IMR-90 (cell line): Measurements from ENCODE around the gene SP2. TPM values are rescaled to one million over a fixed set of nuclear protein-coding genes. Genes with fewer than 3 reads are reported as not detected.

Source experiments
- ATAC-seq: fragments of 200-7000 bp; cut with Tn5 transposase; 2 replicates; pipeline ENCODE4 v1.9.1; 2020; ENCODE audit warnings: low read depth, mild to moderate bottlenecking, moderate library complexity
- BruUV-seq: library from RNA; stranded (reverse); fragments of 400-500 nt; replicated peaks from 2 replicates; lab custom pipeline; 2021; lab: Mats Ljungman, UMichigan
- CTCF ChIA-PET: fragments of 300-600 bp; formaldehyde crosslinking; extraction: SDS; loops from one replicate; lab custom pipeline; 2021; ENCODE audit warnings: antibody characterized with exemption; lab: Yijun Ruan, JAX
- POLR2A ChIA-PET: fragments of 300-600 bp; sonication (Branson Sonifier 250); formaldehyde crosslinking; loops from one replicate; lab custom pipeline; 2022; ENCODE audit warnings: antibody characterized with exemption; ENCODE audit not compliant: unreplicated experiment; lab: Charles Lee
- DNase-seq: peaks from one replicate; pipeline ENCODE4 v3.0.0; 2013
- H2AFZ ChIP-seq: replicated peaks from 2 replicates; pipeline ENCODE3; 2013; ENCODE audit warnings: low read length, mild to moderate bottlenecking; ENCODE audit not compliant: poor library complexity
- H2AK5ac ChIP-seq: 2 replicates; pipeline ENCODE4 v1.6.1; 2013; ENCODE audit warnings: low read depth, low read length, inconsistent platforms
- H2AK9ac ChIP-seq: replicated peaks from 2 replicates; pipeline ENCODE3; 2013; ENCODE audit warnings: mild to moderate bottlenecking, low read depth, low read length, moderate library complexity; ENCODE audit not compliant: poor library complexity
- H2BK120ac ChIP-seq: 2 replicates; pipeline ENCODE4 v1.6.1; 2013; ENCODE audit warnings: low read depth, low read length, inconsistent platforms
- H2BK15ac ChIP-seq: 3 replicates; pipeline ENCODE4 v1.6.1; 2013; ENCODE audit warnings: low read depth, low read length, inconsistent platforms
- H2BK20ac ChIP-seq: 2 replicates; pipeline ENCODE4 v1.6.1; 2013; ENCODE audit warnings: low read depth, mild to moderate bottlenecking, inconsistent platforms, low read length, moderate library complexity
- H2BK5ac ChIP-seq: 2 replicates; pipeline ENCODE4 v1.6.1; 2013; ENCODE audit warnings: mild to moderate bottlenecking, low read depth, low read length, inconsistent platforms; ENCODE audit not compliant: poor library complexity, severe bottlenecking
- H3K14ac ChIP-seq: replicated peaks from 2 replicates; pipeline ENCODE4 v1.6.1; 2013; ENCODE audit warnings: low read depth, low read length, inconsistent platforms
- H3K18ac ChIP-seq: 2 replicates; pipeline ENCODE4 v1.6.1; 2013; ENCODE audit warnings: low read depth, low read length, control low read depth
- H3K23ac ChIP-seq: 2 replicates; pipeline ENCODE4 v1.6.1; 2013; ENCODE audit warnings: low read depth, low read length, inconsistent platforms
- H3K27ac ChIP-seq: 2 replicates; pipeline ENCODE4 v1.5.1; 2013; ENCODE audit warnings: mild to moderate bottlenecking, control low read depth, low read length; ENCODE audit not compliant: insufficient read depth
- H3K27me3 ChIP-seq: 2 replicates; pipeline ENCODE4 v1.6.1; 2013; ENCODE audit warnings: low read length; ENCODE audit not compliant: control insufficient read depth, insufficient read depth
- H3K36me3 ChIP-seq: 2 replicates; pipeline ENCODE4 v1.6.1; 2013; ENCODE audit warnings: low read length, mixed read lengths; ENCODE audit not compliant: control insufficient read depth, insufficient read depth
- H3K4ac ChIP-seq: 2 replicates; pipeline ENCODE4 v1.6.1; 2013; ENCODE audit warnings: low read depth, low read length, inconsistent platforms
- H3K4me1 ChIP-seq: 2 replicates; pipeline ENCODE4 v1.6.1; 2013; ENCODE audit warnings: low read length, mixed read lengths; ENCODE audit not compliant: control insufficient read depth, insufficient read depth
- H3K4me2 ChIP-seq: 2 replicates; pipeline ENCODE4 v1.6.1; 2013; ENCODE audit warnings: low read depth, mild to moderate bottlenecking, control low read depth, low read length, moderate library complexity
- H3K4me3 ChIP-seq: 2 replicates; pipeline ENCODE4 v1.5.1; 2013; ENCODE audit warnings: low read depth, mild to moderate bottlenecking, control low read depth, low read length, moderate library complexity; ENCODE audit not compliant: insufficient read depth
- H3K56ac ChIP-seq: 2 replicates; pipeline ENCODE4 v1.6.1; 2013; ENCODE audit warnings: low read length, inconsistent platforms; ENCODE audit not compliant: insufficient read depth; ENCODE audit errors: extremely low read depth
- H3K79me1 ChIP-seq, 2 experiments: 2 replicates each; pipeline ENCODE4 v1.6.1; 2013; ENCODE audit warnings: low read length in 2 of 2, inconsistent platforms in 1 of 2, low read depth in 1 of 2
- H3K9ac ChIP-seq: 2 replicates; pipeline ENCODE4 v1.6.1; 2013; ENCODE audit warnings: low read depth, low read length, control low read depth
- H3K9me1 ChIP-seq: 2 replicates; pipeline ENCODE4 v1.6.1; 2013; ENCODE audit warnings: low read length, inconsistent platforms; ENCODE audit not compliant: insufficient read depth
- H3K9me3 ChIP-seq: 2 replicates; pipeline ENCODE4 v1.6.1; 2013; ENCODE audit warnings: low read length; ENCODE audit not compliant: control insufficient read depth, insufficient read depth
- H4K20me1 ChIP-seq: 2 replicates; pipeline ENCODE4 v1.6.1; 2013; ENCODE audit warnings: low read length, inconsistent platforms; ENCODE audit not compliant: insufficient read depth
- H4K5ac ChIP-seq: 2 replicates; pipeline ENCODE4 v1.6.1; 2013; ENCODE audit warnings: mild to moderate bottlenecking, low read depth, low read length, control low read depth
- H4K8ac ChIP-seq, 2 experiments: 2 replicates each; pipeline ENCODE4 v1.6.1; 2013; ENCODE audit warnings: low read depth in 2 of 2, low read length in 2 of 2, control low read depth in 1 of 2, inconsistent platforms in 1 of 2
- H4K91ac ChIP-seq: 2 replicates; pipeline ENCODE4 v1.6.1; 2013; ENCODE audit warnings: low read depth, low read length, inconsistent platforms; ENCODE audit not compliant: insufficient read depth
- CEBPB ChIP-seq: IDR thresholded peaks from 2 replicates; pipeline ENCODE4 v1.6.1; 2012; ENCODE audit warnings: low read depth, low read length, improper control_type of control experiment
- FOS ChIP-seq: fragments of 150-350 bp; IDR thresholded peaks from 2 replicates; pipeline ENCODE4 v1.6.1; 2016; ENCODE audit warnings: low read depth, low read length
- MAFK ChIP-seq: IDR thresholded peaks from 2 replicates; pipeline ENCODE4 v1.6.1; 2012; ENCODE audit warnings: low read depth, low read length, improper control_type of control experiment
- MAZ ChIP-seq: IDR thresholded peaks from 2 replicates; pipeline ENCODE4 v1.6.1; 2012; ENCODE audit warnings: low read depth, mild to moderate bottlenecking, low read length, improper control_type of control experiment, moderate library complexity, borderline replicate concordance
- MXI1 ChIP-seq: IDR thresholded peaks from 2 replicates; pipeline ENCODE4 v1.6.1; 2012; ENCODE audit warnings: low read depth, mild to moderate bottlenecking, low read length, moderate library complexity, borderline replicate concordance
- NFE2L2 ChIP-seq: fragments of 150-350 bp; IDR thresholded peaks from 2 replicates; pipeline ENCODE4 v1.6.1; 2016; ENCODE audit warnings: low read depth, mild to moderate bottlenecking, low read length
- POLR2A ChIP-seq: IDR thresholded peaks from 2 replicates; pipeline ENCODE4 v1.6.1; 2012; ENCODE audit warnings: mild to moderate bottlenecking, low read depth, low read length
- RAD21 ChIP-seq: IDR thresholded peaks from 2 replicates; pipeline ENCODE4 v1.6.1; 2012; ENCODE audit warnings: low read length, improper control_type of control experiment
- RCOR1 ChIP-seq: IDR thresholded peaks from 2 replicates; pipeline ENCODE4 v1.6.1; 2012; ENCODE audit warnings: mild to moderate bottlenecking, low read length, improper control_type of control experiment; ENCODE audit not compliant: insufficient replicate concordance
- RFX5 ChIP-seq: IDR thresholded peaks from 2 replicates; pipeline ENCODE4 v1.8.0; 2012; ENCODE audit warnings: low read depth, mild to moderate bottlenecking, low read length, moderate library complexity
- SMC3 ChIP-seq: fragments of 150-350 bp; IDR thresholded peaks from 2 replicates; pipeline ENCODE4 v1.6.1; 2016; ENCODE audit warnings: low read depth, mild to moderate bottlenecking, antibody characterized with exemption, low read length, moderate library complexity
- WGBS, 2 experiments: methylation state at CpG; one replicate each; pipeline versions ENCODE4 v1.1.5 to v1.1.7; 2013; ENCODE audit warnings: missing lambda C conversion rate in 2 of 2; ENCODE audit not compliant: insufficient read length in 1 of 2; ENCODE audit errors: extremely low coverage in 2 of 2; 5-methylcytosine and 5-hydroxymethylcytosine counted together
- dilution Hi-C: fragments of 300-500 bp; cut with HindIII; formaldehyde crosslinking; loops from one replicate; pipeline ENCODE4 v1.14.3; 2018; ENCODE audit warnings: low sequenced_read_pairs; ENCODE audit not compliant: unreplicated experiment
- in situ Hi-C: fragments of 300-500 bp; cut with MboI; formaldehyde crosslinking; loops from 3 replicates; pipeline ENCODE4 v1.14.3; 2019; ENCODE audit warnings: low sequenced_read_pairs, inconsistent platforms, mixed read lengths
- intact Hi-C: fragments of 100-400 bp; cut with micrococcal nuclease; formaldehyde crosslinking; loops from 2 replicates; pipeline ENCODE4 v1.10.0; 2022
- polyA plus RNA-seq, 3 experiments: library from polyadenylated mRNA; depleted of rRNA; stranded (reverse); fragments of >200 nt; gene quantifications; 2 replicates each; pipeline ENCODE4 v1.2.3, GENCODE V29; 2012; ENCODE audit warnings: low replicate concordance in 1 of 3
- total RNA-seq: library from RNA; depleted of rRNA; stranded (reverse); fragments of >200 nt; gene quantifications from 2 replicates; pipeline ENCODE4 v1.2.3, GENCODE V29; 2012
- TF ChIP-seq, protein P1 (sequence below): conservative IDR thresholded peaks from 2 replicates; pipeline ENCODE4 v1.5.1; 2012; ENCODE audit warnings: mild to moderate bottlenecking, low read depth, low read length, improper control_type of control experiment
- TF ChIP-seq, protein P2 (sequence below): fragments of 150-350 bp; IDR thresholded peaks from 2 replicates; pipeline ENCODE4 v1.6.1; 2016; ENCODE audit warnings: low read depth, mild to moderate bottlenecking, low read length, moderate library complexity, borderline replicate concordance
- TF ChIP-seq, protein P3 (sequence below): fragments of 150-350 bp; IDR thresholded peaks from 2 replicates; pipeline ENCODE4 v1.6.1; 2017; ENCODE audit warnings: mild to moderate bottlenecking, antibody characterized with exemption, low read length, low read depth

SP2 gene
- total and polyA plus RNA-seq, 2 of the 4 experiments (the other 2 are of a cell fraction), result 0.72 to 13.8 TPM

DNA sequence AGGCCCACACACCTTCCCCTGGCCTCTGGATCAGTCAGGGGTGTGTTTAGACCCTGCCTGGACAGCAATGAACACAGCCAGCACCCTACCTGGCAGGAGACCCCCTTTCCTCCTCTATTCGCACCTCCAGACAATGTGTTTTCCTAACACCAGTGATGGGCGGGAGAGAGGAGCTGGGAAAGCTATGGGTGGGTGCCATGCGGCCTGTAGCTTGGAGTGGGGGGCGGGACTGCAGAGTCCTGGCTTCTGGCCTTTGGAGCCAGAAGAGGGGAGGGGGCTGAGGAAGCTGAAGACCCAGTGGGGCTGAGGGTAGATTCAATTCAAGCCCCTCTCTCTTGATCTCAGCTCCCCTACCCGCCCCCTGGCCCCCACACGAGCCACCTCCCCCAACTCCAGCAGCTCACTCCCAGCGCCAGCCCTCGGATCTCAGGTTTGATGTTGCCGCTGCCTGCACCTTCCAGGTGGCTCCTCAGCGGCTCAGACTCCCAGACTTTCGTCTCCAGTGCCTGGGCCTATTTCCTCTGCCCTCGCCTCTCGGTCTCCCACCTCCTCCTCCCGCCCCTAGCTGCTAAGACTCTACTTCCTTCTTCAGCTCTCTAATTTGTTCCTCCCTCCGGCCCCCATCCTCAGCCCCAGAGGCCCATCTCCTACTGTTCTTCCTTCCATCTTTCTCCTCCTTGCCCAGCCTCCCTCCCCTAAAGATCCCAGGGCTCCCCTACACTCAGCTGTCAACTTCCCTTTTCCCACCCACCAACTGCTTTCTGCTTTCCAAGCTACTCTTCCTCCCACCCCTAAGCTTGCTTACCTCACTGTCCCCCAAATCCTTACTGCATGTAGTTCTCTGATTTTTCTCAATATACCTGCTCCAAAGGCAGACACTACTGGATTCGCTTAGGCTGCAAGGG is 38.2 kb upstream of the SP2 start:
- no peaks in the 10 kb centered on the region for H3K79me1 ChIP-seq
- no TSS peak for BruUV-seq
- DNase-seq, result no peak
- WGBS, 2 experiments, result 61% methylated on average over 6 of the region's 16 CpGs; no CpG with 5 or more reads in 1 of the 2 experiments
- no peak overlapping the region for H2BK120ac ChIP-seq
- in situ Hi-C loops, result no loop called here
- no peak overlapping the region for H2BK5ac ChIP-seq
- H3K9me1 ChIP-seq, result peaks cover 3% of the 10 kb centered on the region
- no peak overlapping the region for H3K18ac ChIP-seq
- no peak overlapping the region for H3K27ac ChIP-seq
- H2BK20ac ChIP-seq, result no peak overlapping the region
- H3K9ac ChIP-seq, result no peak overlapping the region
- TF ChIP-seq, protein P1, sequence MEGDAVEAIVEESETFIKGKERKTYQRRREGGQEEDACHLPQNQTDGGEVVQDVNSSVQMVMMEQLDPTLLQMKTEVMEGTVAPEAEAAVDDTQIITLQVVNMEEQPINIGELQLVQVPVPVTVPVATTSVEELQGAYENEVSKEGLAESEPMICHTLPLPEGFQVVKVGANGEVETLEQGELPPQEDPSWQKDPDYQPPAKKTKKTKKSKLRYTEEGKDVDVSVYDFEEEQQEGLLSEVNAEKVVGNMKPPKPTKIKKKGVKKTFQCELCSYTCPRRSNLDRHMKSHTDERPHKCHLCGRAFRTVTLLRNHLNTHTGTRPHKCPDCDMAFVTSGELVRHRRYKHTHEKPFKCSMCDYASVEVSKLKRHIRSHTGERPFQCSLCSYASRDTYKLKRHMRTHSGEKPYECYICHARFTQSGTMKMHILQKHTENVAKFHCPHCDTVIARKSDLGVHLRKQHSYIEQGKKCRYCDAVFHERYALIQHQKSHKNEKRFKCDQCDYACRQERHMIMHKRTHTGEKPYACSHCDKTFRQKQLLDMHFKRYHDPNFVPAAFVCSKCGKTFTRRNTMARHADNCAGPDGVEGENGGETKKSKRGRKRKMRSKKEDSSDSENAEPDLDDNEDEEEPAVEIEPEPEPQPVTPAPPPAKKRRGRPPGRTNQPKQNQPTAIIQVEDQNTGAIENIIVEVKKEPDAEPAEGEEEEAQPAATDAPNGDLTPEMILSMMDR, result no peak
- TF ChIP-seq SMC3 (no peak), MXI1 (no peak), RCOR1 (no peak), MAFK (no peak), NFE2L2 (no peak), RFX5 (no peak), RAD21 (no peak), CEBPB (no peak), MAZ (no peak), FOS (no peak), POLR2A (no peak)
- TF ChIP-seq, protein P2, sequence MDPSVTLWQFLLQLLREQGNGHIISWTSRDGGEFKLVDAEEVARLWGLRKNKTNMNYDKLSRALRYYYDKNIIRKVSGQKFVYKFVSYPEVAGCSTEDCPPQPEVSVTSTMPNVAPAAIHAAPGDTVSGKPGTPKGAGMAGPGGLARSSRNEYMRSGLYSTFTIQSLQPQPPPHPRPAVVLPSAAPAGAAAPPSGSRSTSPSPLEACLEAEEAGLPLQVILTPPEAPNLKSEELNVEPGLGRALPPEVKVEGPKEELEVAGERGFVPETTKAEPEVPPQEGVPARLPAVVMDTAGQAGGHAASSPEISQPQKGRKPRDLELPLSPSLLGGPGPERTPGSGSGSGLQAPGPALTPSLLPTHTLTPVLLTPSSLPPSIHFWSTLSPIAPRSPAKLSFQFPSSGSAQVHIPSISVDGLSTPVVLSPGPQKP, result no peak
- TF ChIP-seq, protein P3, sequence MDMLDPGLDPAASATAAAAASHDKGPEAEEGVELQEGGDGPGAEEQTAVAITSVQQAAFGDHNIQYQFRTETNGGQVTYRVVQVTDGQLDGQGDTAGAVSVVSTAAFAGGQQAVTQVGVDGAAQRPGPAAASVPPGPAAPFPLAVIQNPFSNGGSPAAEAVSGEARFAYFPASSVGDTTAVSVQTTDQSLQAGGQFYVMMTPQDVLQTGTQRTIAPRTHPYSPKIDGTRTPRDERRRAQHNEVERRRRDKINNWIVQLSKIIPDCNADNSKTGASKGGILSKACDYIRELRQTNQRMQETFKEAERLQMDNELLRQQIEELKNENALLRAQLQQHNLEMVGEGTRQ, result no peak
- no peak overlapping the region for H4K91ac ChIP-seq
- H3K4me1 ChIP-seq, result peaks cover 4% of the 10 kb centered on the region
- CTCF ChIA-PET, result no interaction called here
- dilution Hi-C loops, result no loop called here
- no peak overlapping the region for H3K4ac ChIP-seq
- no peak overlapping the region for H2BK15ac ChIP-seq
- H3K4me2 ChIP-seq, result no peak overlapping the region
- H3K27me3 ChIP-seq, result peaks cover 46% of the 10 kb centered on the region
- no peak overlapping the region for H3K4me3 ChIP-seq
- POLR2A ChIA-PET, result interaction anchor here (0.6 kb wide), 1 partner anchor 30 kb away, joined by 4 read pairs; no protein-coding TSS in a partner anchor
- no peaks in the 10 kb centered on the region for H3K36me3 ChIP-seq
- H3K9me3 ChIP-seq, result no peaks in the 10 kb centered on the region
- H2AK5ac ChIP-seq, result no peak overlapping the region; the same call in 1 of the 2 replicates
- no peak overlapping the region for H4K5ac ChIP-seq
- no peak overlapping the region for H4K8ac ChIP-seq
- no peak overlapping the region for H3K14ac ChIP-seq
- no peak overlapping the region for H3K56ac ChIP-seq
- no peak for ATAC-seq
- no peak overlapping the region for H2AFZ ChIP-seq
- H4K20me1 ChIP-seq, result no peaks in the 10 kb centered on the region
- intact Hi-C loops, result no loop called here
- H3K23ac ChIP-seq, result no peak overlapping the region
- no peak overlapping the region for H2AK9ac ChIP-seq
